Fibroblast of skin of back (primary cell): ENCODE measurements around the gene CDH8.

Experiments used
- DNase-seq: peaks from one replicate; pipeline ENCODE4 v3.0.0-alpha.2; 2013

The CDH8 gene

GRCh38 chr16:62022688-62023087 lies 13.6 kb downstream of the CDH8 start:
- no peak for DNase-seq

GRCh38 chr16:62021161-62021581 lies 15.1 kb downstream of the CDH8 start:
- no peak for DNase-seq

GRCh38 chr16:62020681-62021080 lies 15.6 kb downstream of the CDH8 start:
- no peak for DNase-seq

- DNase-seq: no peak
Measured at GRCh38 chr16:62019851-62020250, 16.4 kb downstream of the CDH8 start.

GRCh38 chr16:62018301-62019060 lies 17.8 kb downstream of the CDH8 start:
- no peak for DNase-seq

GRCh38 chr16:62014319-62014923 lies 21.8 kb downstream of the CDH8 start:
- peak; percentile 43 for DNase-seq

GRCh38 chr16:62010186-62010585 lies 26.1 kb downstream of the CDH8 start:
- no peak for DNase-seq

GRCh38 chr16:61998460-61998859 lies 37.8 kb downstream of the CDH8 start:
- DNase-seq: no peak

GRCh38 chr16:61993108-61993507 lies 43.1 kb downstream of the CDH8 start:
- DNase-seq: no peak

GRCh38 chr16:61987474-61988012 lies 48.7 kb downstream of the CDH8 start:
- DNase-seq: no peak

GRCh38 chr16:61969077-61969382 lies 67.2 kb downstream of the CDH8 start:
- DNase-seq: peak; percentile 77

GRCh38 chr16:61968242-61969076 lies 67.8 kb downstream of the CDH8 start:
- DNase-seq: peak; percentile 48

- no peak for DNase-seq
Measured at GRCh38 chr16:61957075-61957855, 79.0 kb downstream of the CDH8 start.

- no peak for DNase-seq
Measured at GRCh38 chr16:61952841-61953240, 83.4 kb downstream of the CDH8 start.

- no peak for DNase-seq
Measured at GRCh38 chr16:61948414-61948813, 87.8 kb downstream of the CDH8 start.

GRCh38 chr16:61946019-61946418 lies 90.2 kb downstream of the CDH8 start:
- DNase-seq: no peak

- DNase-seq: no peak
Measured at GRCh38 chr16:61945511-61945910, 90.7 kb downstream of the CDH8 start.

- no peak for DNase-seq
Measured at GRCh38 chr16:61944004-61944403, 92.2 kb downstream of the CDH8 start.

GRCh38 chr16:61940611-61941010 lies 95.6 kb downstream of the CDH8 start:
- no peak for DNase-seq

GRCh38 chr16:61937646-61938045 lies 98.6 kb downstream of the CDH8 start:
- DNase-seq: no peak

GRCh38 chr16:61936522-61936921 lies 99.7 kb downstream of the CDH8 start:
- DNase-seq: no peak

GRCh38 chr16:61934601-61935000 lies 101.6 kb downstream of the CDH8 start:
- no peak for DNase-seq

- DNase-seq: peak; percentile 52
Measured at GRCh38 chr16:61929776-61930175, 106.5 kb downstream of the CDH8 start.
